ENCODE measurements around the gene ARHGEF6.

- TF ChIP-seq, protein P1, sequence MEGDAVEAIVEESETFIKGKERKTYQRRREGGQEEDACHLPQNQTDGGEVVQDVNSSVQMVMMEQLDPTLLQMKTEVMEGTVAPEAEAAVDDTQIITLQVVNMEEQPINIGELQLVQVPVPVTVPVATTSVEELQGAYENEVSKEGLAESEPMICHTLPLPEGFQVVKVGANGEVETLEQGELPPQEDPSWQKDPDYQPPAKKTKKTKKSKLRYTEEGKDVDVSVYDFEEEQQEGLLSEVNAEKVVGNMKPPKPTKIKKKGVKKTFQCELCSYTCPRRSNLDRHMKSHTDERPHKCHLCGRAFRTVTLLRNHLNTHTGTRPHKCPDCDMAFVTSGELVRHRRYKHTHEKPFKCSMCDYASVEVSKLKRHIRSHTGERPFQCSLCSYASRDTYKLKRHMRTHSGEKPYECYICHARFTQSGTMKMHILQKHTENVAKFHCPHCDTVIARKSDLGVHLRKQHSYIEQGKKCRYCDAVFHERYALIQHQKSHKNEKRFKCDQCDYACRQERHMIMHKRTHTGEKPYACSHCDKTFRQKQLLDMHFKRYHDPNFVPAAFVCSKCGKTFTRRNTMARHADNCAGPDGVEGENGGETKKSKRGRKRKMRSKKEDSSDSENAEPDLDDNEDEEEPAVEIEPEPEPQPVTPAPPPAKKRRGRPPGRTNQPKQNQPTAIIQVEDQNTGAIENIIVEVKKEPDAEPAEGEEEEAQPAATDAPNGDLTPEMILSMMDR (IDR thresholded peaks at IDR 0.05): no peak
- TF ChIP-seq EP300 (IDR thresholded peaks at IDR 0.05; ENCODE audit: low read depth): no peak
- TF ChIP-seq POLR2A (IDR thresholded peaks at IDR 0.05): no peak
These were observed 62.6 kb downstream of the ARHGEF6 start for GRCh38 chrX:136718091-136718490.
